ENCODE data around the gene PKN2.

PKN2 gene

GRCh38 chr1:88737338-88737927, 53.4 kb downstream of the PKN2 start:
- Histone ChIP-seq H3K4me1 (ENCODE audit: control insufficient read depth, insufficient read depth, low read length) (no peaks in the 10 kb centered on the region), H3K36me3 (ENCODE audit: control insufficient read depth in 2 of 2, insufficient read depth in 1 of 2, low read length in 2 of 2) (no peaks in the 10 kb centered on the region), H3K4me3 (ENCODE audit: low read depth, low read length) (no peak overlapping the region), H3K27ac (ENCODE audit: extremely low read depth, low read depth, low read length) (no peak overlapping the region), H3K9me3 (ENCODE audit: control insufficient read depth, insufficient read depth, low read depth, low read length) (no peaks in the 10 kb centered on the region)
- ChIA-PET POLR2A (no interaction called here), CTCF (interaction anchor here (0.6 to 1.9 kb wide), 5 partner anchors 8 to 219 kb away, joined by 3 to 10 read pairs (median 3); no protein-coding TSS in a partner anchor)
- no peak for TF ChIP-seq ZNF626 (tag by site-specific recombination; IDR thresholded peaks at IDR 0.05)
- no peak for TF ChIP-seq ZNF148 (tag by site-specific recombination; IDR thresholded peaks at IDR 0.05; ENCODE audit: borderline replicate concordance)
- no peak for TF ChIP-seq ZNF48 (tag by site-specific recombination; IDR thresholded peaks at IDR 0.05)
- TF ChIP-seq SCRT2 (tag by site-specific recombination; IDR thresholded peaks at IDR 0.05), result no peak
- TF ChIP-seq ZFP37 (tag by site-specific recombination; IDR thresholded peaks at IDR 0.05), result no peak
- TF ChIP-seq SP2 (tag by site-specific recombination; IDR thresholded peaks at IDR 0.05), result no peak
- no peak for TF ChIP-seq ZNF549 (tag by site-specific recombination; IDR thresholded peaks at IDR 0.05)

GRCh38 chr1:88740784-88741183, 56.7 kb downstream of the PKN2 start:
- CTCF ChIA-PET, result no interaction called here
- Histone ChIP-seq H3K36me3 (ENCODE audit: control insufficient read depth in 2 of 2, insufficient read depth in 1 of 2, low read length in 2 of 2) (peaks cover 0 to 17% of the 10 kb centered on the region in 2 experiments; a peak in 2 of 3 replicates), H3K9me3 (ENCODE audit: control insufficient read depth, insufficient read depth, low read depth, low read length) (no peaks in the 10 kb centered on the region), H3K4me3 (ENCODE audit: low read depth, low read length) (no peak overlapping the region), H3K4me1 (ENCODE audit: control insufficient read depth, insufficient read depth, low read length) (no peaks in the 10 kb centered on the region), H3K27ac (ENCODE audit: extremely low read depth, low read depth, low read length) (no peak overlapping the region)
- TF ChIP-seq ZFP41 (tag by site-specific recombination; IDR thresholded peaks at IDR 0.05; ENCODE audit: borderline replicate concordance) (no peak), ZNF202 (tag by site-specific recombination; IDR thresholded peaks at IDR 0.05; ENCODE audit: borderline replicate concordance) (no peak), TSHZ1 (tag by site-specific recombination; IDR thresholded peaks at IDR 0.05; ENCODE audit: borderline replicate concordance) (no peak), ZBTB7A (tag by site-specific recombination; IDR thresholded peaks at IDR 0.05; ENCODE audit: low read depth) (no peak), ZNF510 (tag by site-specific recombination; IDR thresholded peaks at IDR 0.05; ENCODE audit: insufficient replicate concordance) (no peak), KLF16 (tag by site-specific recombination; IDR thresholded peaks at IDR 0.05) (no peak), ZNF18 (tag by site-specific recombination; IDR thresholded peaks at IDR 0.05) (no peak), IKZF3 (tag by site-specific recombination; IDR thresholded peaks at IDR 0.05) (no peak), ZNF155 (tag by site-specific recombination; IDR thresholded peaks at IDR 0.05) (no peak), ZNF670 (tag by site-specific recombination; IDR thresholded peaks at IDR 0.05; ENCODE audit: low read depth) (no peak), ZNF138 (tag by site-specific recombination; IDR thresholded peaks at IDR 0.05; ENCODE audit: borderline replicate concordance) (no peak)
- POLR2A ChIA-PET, result no interaction called here

Data from HEK293 (cell line).